CD4-positive, alpha-beta T cell treated with Interferon gamma for 1 hour (primary cell): Measurements from ENCODE around the gene CELF5.
"Not testable (repeated sequence)": the region's sequence is repeated elsewhere in the genome, so short reads cannot be mapped to it uniquely, and the experiment has no call there.

ENCODE experiments used
- DNase-seq: peaks from one replicate; pipeline ENCODE4 v3.0.0-alpha.2; 2020

The CELF5 gene

GRCh38 chr19:3275583-3276340 is 51.3 kb downstream of the CELF5 start:
- peak; percentile 90 for DNase-seq

- peak; percentile 63 for DNase-seq
These were observed 51.9 kb downstream of the CELF5 start for GRCh38 chr19:3276341-3276799.

DNA sequence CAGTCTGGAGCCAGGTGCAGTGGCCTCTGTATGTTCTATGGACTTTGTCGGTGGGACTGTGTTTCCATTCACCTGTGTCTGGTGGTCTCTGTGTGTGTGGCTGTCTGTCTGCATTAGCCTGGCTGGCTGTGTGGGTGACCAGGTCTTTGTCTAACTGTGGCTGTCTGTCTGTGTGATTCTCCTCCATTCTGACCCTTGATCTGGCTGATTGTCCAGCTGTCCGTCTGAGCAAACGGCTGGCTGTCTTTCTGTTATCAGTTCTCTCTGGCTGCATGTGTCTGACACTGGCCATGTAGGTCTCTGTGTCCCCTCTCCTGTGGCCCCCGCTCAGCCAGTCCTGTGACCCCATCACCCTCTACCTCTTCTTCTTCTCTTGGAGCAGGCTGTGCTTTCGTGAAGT is 53.2 kb downstream of the CELF5 start:
- no peak for DNase-seq

DNA sequence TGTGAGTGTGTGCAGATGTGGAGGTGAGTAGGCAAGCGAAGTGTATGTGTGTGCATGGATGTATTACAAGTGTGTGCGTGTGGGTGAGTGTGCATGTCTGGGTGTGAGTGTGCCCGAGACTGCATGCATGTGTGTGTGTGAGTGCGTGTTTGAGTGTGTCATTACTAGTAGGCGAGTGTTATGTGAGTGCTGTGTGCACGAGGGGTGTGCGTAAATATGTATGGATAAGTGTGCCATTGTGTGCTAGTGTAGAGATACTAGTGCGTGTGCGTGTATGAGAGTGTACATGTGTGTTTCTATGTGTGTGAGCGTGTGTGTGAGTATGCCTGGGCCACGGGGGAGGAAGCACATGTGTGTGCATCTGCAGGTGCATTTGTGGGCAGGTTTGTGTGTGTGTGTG is 53.8 kb downstream of the CELF5 start:
- DNase-seq, result no peak

DNA sequence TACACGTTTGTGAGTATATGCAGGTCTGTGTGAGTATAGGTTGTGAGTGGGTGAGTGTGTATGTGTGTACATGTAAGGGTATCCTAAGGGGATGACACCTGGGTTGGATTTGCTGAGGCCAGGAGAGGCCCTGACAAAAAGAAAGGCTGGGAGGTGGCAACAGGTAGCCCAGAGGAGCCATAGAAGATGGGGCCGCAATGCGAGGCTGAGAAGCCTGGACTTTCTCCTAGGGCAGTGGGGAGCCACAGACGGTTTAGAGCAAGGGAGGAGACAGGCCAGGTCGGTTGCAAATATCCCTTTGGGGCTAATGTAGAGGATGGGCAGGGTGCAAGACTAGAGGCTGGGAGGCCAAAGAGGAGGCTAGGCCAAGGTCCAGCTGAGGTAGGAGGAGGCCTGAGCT is 54.3 kb downstream of the CELF5 start:
- no peak for DNase-seq

- no peak for DNase-seq
These were observed 54.8 kb downstream of the CELF5 start for GRCh38 chr19:3279306-3279705.

GRCh38 chr19:3281026-3281425 is 56.6 kb downstream of the CELF5 start:
- no peak for DNase-seq

- DNase-seq, result no peak
These were observed 57.7 kb downstream of the CELF5 start for GRCh38 chr19:3282155-3282554.

DNA sequence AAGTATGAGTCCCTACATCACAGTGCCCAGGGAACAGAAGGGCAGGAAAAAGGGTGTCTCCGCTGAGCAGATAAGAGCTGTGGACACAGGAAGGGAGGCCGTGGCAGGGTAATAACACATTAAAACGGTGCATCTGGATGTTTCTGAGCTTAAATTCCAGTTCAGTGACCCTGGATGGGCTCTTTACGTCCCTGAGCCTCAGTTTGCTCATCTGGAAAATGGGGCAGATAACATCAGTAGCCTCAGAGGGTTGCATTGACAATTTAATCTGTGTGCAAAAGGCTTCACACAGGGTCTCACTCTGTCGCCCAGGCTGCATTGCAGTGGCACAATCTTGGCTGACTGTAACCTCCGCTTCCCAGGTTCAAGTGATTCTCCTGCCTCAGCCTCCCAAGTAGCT is 58.1 kb downstream of the CELF5 start:
- DNase-seq, result no peak

DNA sequence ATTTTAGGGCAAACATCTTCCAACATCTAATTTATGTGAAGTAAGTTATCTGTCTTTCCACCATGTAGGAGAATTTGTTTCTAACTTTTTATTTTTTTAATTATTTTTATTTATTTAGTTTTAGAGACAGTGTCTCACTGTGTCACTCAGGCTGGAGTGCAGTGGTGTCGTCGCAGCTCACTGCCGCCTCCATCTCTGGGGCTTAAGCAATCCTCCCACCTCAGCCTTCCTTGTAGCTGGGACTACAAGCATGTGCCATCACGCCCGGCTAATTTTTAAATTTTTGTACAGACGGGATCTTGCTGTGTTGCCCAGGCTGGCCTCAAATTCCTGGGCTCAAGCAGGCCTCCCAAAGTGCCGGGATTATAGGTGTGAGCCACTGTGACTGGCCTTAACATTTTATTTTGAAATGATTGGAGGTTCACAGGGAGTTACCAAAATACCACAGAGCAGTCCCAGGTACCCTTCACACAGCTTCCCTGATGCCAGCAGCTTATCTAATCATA is 58.8 kb downstream of the CELF5 start:
- DNase-seq, result no peak

GRCh38 chr19:3283886-3284657 is 59.6 kb downstream of the CELF5 start:
- DNase-seq, result no peak

GRCh38 chr19:3284759-3285646 is 60.5 kb downstream of the CELF5 start:
- DNase-seq, result peak; percentile 80

DNA sequence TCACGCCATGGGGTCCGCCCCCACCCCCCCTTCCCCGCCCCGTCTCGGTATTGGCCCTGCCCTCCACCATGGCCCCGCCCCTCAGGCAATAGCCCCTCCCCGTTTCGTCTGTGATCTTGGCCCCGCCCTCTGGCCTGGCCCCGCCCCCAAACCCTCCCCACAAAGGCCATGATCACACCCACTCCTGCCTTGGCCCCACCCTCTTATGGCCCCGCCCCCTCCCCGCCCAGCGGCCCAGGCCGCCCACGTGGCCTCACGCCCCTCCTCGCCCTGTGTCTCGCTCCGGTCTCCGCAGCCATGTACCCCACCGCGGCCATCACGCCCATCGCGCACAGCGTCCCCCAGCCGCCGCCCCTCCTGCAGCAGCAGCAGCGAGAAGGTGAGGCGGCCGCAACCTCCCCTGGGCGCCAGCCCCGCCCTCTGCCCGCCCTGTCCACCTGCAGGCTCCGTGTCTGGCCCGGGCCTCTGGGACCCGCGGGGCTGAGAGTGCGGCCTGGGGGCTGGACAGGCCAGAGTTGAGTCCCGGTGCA is 61.3 kb downstream of the CELF5 start:
- peak; percentile 35 for DNase-seq

- DNase-seq, result no peak
These were observed 63.4 kb downstream of the CELF5 start for GRCh38 chr19:3287814-3288213.

DNA sequence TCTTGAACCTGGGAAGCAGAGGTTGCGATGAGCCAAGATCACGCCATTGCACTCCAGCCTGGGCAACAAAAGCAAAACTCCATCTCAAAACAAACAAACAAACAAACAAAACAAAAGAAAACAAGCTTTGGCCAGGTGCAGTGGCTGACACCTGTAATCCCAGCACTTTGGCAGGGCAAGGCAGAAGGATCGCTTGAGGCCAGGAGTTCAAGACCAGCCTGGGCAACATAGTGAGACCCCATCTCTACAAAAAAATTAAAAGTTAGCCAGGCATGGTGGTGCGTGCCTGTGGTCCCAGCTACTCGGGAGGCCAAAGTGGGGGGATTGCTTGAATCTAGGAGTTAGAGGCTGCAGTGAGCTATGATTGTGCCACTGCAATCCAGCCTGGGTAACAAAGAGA is 64.0 kb downstream of the CELF5 start:
- DNase-seq, result not testable (repeated sequence)

DNA sequence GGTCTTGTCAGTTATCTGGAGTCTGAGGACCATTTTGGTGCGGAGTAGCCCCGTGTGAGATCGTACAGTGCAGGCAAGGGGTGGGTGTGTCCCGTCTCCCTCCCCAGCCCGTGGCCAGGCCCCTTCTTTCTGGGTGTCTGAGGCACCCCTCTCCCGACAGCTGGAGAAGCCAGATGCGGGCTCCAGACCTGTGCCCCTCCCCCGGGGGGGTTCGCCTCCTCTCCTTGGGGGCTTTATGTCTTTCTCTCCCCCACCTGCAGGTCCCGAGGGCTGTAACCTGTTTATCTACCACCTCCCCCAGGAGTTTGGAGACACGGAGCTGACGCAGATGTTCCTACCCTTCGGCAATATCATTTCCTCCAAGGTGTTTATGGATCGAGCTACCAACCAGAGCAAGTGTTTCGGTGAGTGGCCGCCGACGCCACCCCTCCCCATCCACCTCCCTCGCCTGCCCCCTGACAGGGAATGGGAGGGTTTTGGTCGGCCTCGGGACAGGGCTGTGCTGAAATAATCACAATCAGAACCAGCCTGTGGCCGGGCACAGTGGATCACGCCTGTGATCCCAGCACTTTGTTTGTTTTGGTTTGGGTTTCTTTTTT is 65.6 kb downstream of the CELF5 start:
- no peak for DNase-seq

GRCh38 chr19:3290858-3291257 is 66.4 kb downstream of the CELF5 start:
- DNase-seq, result not testable (repeated sequence)

- no peak for DNase-seq
These were observed 67.2 kb downstream of the CELF5 start for GRCh38 chr19:3291644-3292043.

- DNase-seq, result no peak
These were observed 68.6 kb downstream of the CELF5 start for GRCh38 chr19:3292958-3293529.

GRCh38 chr19:3293560-3293959 is 69.1 kb downstream of the CELF5 start:
- no peak for DNase-seq

DNA sequence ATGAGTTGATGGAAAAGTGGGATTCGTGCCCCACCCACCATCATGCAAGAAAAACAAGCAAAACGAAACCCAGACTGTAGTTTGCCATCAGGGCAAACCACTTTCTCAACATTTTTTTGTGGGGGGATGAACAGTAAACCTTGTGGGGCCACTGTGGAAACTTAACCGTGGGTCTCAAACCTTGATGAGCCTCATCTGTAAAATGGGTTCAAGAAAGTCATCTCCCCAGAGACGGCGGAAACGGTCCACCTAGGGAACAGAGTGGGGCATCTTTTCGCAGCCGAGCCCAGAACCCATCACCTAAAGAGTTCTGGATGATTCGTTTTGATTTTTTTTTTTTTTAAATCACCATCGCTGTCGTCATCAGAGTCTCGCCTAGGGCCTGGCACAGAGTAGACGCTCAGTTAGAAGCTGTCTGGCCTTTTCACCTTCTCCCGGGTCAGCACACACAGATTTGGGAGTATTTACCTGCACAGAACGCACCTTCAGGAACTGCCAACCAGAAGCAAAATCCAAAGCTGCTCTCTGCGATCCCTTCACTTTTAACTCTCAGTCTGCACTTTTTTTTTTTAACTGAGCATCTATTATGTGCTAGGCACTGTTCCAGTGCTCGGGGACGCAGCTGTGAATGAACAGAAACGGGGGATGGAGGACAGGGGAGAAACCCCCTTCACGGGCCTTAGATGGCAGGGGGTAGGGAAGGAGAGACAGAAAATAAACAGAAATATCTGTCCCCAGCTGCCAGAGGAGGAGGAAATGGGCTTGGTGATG is 69.8 kb downstream of the CELF5 start:
- no peak for DNase-seq
